Measurements from ENCODE around the gene ZNF845.

DNA sequence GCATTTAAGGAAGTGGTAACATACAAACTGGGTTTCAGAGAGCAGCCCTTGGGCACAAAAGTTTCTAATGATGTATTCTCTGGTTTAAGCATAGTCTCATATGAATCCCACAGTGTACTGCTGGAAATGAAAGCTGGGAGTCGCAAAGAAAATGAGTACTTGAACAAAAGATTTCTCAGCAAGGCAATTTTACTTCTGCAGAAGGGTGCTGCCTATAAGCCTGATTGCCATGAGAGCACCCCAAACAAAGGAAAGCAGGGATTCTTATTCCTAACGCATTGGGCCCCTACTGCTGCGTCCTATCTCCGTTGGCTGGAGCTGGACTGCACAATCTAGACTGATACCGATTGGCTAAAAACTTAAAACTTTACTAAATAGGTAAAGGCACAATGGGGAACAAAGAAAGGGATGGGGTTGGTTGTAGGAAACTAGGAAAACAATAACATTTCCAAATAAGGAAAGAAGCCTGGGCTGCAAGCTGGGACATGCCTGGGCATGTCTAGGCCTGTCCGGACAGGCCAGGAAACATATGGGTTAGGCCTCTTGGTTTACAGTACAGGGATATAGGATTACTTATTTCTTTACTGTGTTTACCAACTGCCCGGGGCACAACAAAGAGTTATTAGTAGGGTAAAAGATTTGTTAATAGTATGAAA is 38.6 kb upstream of the ZNF845 start:
- TF ChIP-seq POLR2A (IDR thresholded peaks at IDR 0.05; ENCODE audit: low read depth, low read length) (no peak), MYC (IDR thresholded peaks at IDR 0.05; ENCODE audit: low read depth, low read length) (no peak), GATA2 (IDR thresholded peaks at IDR 0.05; ENCODE audit: insufficient read depth, insufficient read length, low read depth, low read length) (no peak), POLR2AphosphoS5 (IDR thresholded peaks at IDR 0.05; ENCODE audit: insufficient read depth, low read depth, low read length) (no peak)
- TF ChIP-seq, protein P1, sequence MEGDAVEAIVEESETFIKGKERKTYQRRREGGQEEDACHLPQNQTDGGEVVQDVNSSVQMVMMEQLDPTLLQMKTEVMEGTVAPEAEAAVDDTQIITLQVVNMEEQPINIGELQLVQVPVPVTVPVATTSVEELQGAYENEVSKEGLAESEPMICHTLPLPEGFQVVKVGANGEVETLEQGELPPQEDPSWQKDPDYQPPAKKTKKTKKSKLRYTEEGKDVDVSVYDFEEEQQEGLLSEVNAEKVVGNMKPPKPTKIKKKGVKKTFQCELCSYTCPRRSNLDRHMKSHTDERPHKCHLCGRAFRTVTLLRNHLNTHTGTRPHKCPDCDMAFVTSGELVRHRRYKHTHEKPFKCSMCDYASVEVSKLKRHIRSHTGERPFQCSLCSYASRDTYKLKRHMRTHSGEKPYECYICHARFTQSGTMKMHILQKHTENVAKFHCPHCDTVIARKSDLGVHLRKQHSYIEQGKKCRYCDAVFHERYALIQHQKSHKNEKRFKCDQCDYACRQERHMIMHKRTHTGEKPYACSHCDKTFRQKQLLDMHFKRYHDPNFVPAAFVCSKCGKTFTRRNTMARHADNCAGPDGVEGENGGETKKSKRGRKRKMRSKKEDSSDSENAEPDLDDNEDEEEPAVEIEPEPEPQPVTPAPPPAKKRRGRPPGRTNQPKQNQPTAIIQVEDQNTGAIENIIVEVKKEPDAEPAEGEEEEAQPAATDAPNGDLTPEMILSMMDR (IDR thresholded peaks at IDR 0.05; ENCODE audit: extremely low read depth in 1 of 2, insufficient read depth in 1 of 2, low read depth in 1 of 2, low read length in 2 of 2), result no peak
- TF ChIP-seq, protein P2, sequence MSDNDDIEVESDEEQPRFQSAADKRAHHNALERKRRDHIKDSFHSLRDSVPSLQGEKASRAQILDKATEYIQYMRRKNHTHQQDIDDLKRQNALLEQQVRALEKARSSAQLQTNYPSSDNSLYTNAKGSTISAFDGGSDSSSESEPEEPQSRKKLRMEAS (IDR thresholded peaks at IDR 0.05; ENCODE audit: insufficient read depth, insufficient read length), result no peak

Measured in endothelial cell of umbilical vein (primary cell).